ENCODE results near the gene VAT1.
A peak's percentile ranks its signal among the peaks of the same experiment; 100 is the strongest.

The VAT1 gene

DNA sequence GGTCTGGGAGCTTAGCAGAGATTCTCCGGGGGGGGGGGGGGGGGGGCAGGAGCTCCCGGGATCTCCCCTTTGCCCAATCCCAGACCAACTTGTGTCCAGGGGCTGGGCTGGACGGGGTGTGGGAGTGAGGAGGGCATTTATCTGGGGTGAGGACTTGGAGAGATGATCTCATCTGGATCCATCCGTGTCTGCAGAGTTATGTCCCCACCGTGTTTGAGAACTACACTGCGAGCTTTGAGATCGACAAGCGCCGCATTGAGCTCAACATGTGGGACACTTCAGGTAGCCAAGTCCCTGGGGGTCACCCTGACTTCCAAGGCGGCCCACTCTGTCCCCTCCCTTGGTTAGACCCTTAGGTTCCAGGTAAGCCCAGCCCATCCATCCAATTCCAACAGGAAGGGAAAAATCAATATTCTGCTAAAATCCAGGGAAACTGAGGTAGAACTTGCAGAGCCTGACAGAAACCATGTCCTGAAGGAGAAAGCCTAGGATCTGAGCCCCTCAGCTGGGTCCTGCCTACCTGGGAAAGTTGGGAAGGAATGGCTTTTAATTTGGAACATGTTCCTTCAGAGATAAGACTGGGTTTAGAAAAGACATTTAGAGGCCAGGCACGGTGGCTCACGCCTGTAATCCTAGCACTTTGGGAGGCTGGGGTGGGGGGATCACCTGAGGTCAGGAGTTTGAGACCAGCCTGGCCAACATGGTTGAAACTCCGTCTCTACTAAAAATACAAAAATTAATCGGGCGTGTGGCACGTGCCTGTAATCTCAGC is 3.8 kb upstream of the VAT1 start:
- DNase-seq, result no peak
- in situ Hi-C loops (cut with HindIII; ENCODE audit: low pct_ligation_motif_present, low sequenced_read_pairs), result no loop called here
- no peak overlapping the region for H3K27ac ChIP-seq
- H3K36me3 ChIP-seq (replicated peaks), result no peaks in the 10 kb centered on the region
- TF ChIP-seq, protein P1, sequence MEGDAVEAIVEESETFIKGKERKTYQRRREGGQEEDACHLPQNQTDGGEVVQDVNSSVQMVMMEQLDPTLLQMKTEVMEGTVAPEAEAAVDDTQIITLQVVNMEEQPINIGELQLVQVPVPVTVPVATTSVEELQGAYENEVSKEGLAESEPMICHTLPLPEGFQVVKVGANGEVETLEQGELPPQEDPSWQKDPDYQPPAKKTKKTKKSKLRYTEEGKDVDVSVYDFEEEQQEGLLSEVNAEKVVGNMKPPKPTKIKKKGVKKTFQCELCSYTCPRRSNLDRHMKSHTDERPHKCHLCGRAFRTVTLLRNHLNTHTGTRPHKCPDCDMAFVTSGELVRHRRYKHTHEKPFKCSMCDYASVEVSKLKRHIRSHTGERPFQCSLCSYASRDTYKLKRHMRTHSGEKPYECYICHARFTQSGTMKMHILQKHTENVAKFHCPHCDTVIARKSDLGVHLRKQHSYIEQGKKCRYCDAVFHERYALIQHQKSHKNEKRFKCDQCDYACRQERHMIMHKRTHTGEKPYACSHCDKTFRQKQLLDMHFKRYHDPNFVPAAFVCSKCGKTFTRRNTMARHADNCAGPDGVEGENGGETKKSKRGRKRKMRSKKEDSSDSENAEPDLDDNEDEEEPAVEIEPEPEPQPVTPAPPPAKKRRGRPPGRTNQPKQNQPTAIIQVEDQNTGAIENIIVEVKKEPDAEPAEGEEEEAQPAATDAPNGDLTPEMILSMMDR (IDR thresholded peaks at IDR 0.05; ENCODE audit: low read depth, low read length, missing control alignments), result no peak
- no peaks in the 10 kb centered on the region for H3K27me3 ChIP-seq (replicated peaks)
- H3K4me3 ChIP-seq (ENCODE audit: low read depth, low read length), result no peak overlapping the region

DNA sequence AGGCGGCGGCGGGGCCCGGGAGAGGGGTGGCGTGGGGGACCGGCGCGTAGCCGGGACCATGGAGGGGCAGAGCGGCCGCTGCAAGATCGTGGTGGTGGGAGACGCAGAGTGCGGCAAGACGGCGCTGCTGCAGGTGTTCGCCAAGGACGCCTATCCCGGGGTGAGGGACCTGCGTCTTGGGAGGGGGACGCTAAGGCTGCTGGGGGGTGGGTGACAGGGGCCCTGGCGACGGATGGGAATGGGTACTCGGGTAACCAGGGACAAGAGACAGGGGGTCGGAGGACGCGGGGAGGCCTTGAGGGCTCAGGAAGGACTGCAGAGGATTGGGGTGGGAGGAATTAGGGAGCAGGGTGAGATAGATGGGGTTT is 3.1 kb upstream of the VAT1 start:
- Histone ChIP-seq H3K27ac (no peak overlapping the region), H3K36me3 (replicated peaks) (no peaks in the 10 kb centered on the region), H3K27me3 (replicated peaks) (no peaks in the 10 kb centered on the region), H3K4me3 (ENCODE audit: low read depth, low read length) (peak overlapping the region; percentile 49)
- DNase-seq, result no peak
- in situ Hi-C loops (cut with HindIII; ENCODE audit: low pct_ligation_motif_present, low sequenced_read_pairs), result no loop called here
- TF ChIP-seq, protein P1 (IDR thresholded peaks at IDR 0.05; ENCODE audit: low read depth, low read length, missing control alignments), result no peak

DNA sequence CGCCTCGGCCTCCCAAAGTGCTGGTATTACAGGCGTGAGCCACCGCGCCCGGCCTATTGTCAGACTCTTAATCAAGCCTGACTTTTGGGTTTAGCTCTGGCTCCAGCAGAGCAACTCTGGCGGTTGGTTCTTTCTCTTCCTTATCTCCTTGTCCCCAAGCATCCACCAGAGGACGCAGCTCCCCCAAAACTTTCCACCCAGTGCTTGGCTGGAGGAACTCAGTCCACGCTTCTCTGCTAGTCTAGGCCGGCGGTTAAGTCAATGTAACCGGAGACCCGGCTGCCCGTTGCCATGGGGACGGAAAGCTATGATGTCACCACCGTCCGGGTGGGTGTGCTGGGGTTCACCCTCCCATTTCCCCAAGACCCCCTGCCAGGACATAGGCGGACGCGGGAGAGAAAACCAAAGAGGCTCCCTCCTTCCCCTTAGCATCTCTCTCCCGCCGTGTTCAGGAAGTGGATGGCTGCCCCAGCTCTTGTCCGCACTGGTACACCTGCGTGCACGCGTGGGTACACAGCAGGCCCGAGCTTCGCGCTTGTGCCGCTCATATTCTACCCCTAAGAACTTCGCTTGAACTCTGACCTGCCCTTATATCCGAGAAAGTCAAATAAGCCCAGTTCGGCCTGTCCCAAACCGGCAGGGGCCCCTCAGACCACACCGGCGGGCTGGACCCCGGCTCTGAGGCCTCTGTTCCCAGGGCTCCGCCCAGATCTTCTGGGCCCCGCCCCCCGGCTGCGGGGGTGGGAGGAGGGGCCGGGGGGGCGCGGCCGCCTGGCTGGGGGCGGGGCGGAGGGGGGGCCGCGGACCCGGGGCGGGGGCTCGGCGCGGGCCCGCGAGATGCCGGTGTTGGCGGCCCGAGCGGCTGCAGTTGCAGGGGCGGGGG is 2.5 kb upstream of the VAT1 start, which contains the start of gene RND2:
Gene RND2 (plus strand): TSS at position 825 of the 883 bp plus-strand sequence. CDS start 117 bp downstream, outside the sequence.
- Histone ChIP-seq H3K27me3 (replicated peaks) (no peaks in the 10 kb centered on the region), H3K36me3 (replicated peaks) (no peaks in the 10 kb centered on the region), H3K4me3 (ENCODE audit: low read depth, low read length) (peak within 1 kb of the TSS; percentile 61), H3K27ac (no peak within 1 kb of the TSS)
- DNase-seq, result peak; percentile 96
- in situ Hi-C loops (cut with HindIII; ENCODE audit: low pct_ligation_motif_present, low sequenced_read_pairs), result no loop called here
- TF ChIP-seq, protein P1 (IDR thresholded peaks at IDR 0.05; ENCODE audit: low read depth, low read length, missing control alignments), result peak; percentile 86

DNA sequence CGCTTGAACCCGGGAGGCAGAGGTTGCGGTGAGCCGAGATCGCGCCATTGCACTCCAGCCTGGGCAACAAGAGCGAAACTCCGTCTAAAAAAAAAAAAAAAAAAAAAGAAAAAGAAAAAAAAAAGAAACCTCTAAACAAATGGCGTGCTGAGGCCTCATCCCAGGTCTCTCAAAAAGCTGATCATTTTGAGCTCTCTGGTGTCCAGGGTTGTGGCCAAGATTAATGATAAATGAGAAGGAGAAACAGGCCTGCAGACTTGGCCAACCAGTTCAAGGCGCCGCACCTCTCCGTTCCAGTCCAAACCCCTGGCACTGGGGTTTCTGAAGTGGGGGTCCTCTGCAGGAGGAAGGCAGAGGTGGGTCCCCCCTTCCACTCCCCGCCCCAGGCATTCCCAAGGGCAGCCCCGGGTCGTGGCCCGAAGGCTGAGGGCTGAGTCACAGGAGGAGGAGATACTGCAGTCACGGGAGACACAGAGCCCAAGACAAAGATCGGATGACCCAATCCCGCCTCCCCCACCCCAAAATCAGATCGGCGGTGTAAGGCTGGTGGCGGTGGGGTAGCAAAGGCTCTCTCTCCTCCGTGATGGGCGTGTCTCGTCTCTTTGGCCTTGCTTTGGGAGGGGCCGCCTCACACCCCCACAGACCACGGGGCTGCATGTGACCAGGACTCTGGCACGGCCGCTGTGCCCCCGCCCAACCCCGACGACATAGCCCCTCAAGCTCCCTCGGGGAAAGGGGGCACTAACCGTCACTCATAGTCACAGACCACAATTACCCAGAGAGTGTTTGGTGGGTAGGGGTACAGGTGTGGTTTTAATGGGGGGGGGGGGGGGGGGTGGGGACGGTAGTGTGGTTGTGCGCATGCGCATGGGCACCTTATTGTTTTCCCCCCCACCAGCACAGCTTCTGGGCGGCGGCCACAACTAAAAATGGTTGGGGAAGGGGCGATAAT is 1.1 kb downstream of the VAT1 start:
- peak; percentile 67 for DNase-seq
- H3K36me3 ChIP-seq (replicated peaks), result peaks cover 21% of the 10 kb centered on the region
- in situ Hi-C loops (cut with HindIII; ENCODE audit: low pct_ligation_motif_present, low sequenced_read_pairs), result no loop called here
- H3K27ac ChIP-seq, result peak overlapping the region; percentile 85
- peak overlapping the region; percentile 98 for H3K4me3 ChIP-seq (ENCODE audit: low read depth, low read length)
- TF ChIP-seq, protein P1 (IDR thresholded peaks at IDR 0.05; ENCODE audit: low read depth, low read length, missing control alignments), result no peak
- H3K27me3 ChIP-seq (replicated peaks), result no peaks in the 10 kb centered on the region

DNA sequence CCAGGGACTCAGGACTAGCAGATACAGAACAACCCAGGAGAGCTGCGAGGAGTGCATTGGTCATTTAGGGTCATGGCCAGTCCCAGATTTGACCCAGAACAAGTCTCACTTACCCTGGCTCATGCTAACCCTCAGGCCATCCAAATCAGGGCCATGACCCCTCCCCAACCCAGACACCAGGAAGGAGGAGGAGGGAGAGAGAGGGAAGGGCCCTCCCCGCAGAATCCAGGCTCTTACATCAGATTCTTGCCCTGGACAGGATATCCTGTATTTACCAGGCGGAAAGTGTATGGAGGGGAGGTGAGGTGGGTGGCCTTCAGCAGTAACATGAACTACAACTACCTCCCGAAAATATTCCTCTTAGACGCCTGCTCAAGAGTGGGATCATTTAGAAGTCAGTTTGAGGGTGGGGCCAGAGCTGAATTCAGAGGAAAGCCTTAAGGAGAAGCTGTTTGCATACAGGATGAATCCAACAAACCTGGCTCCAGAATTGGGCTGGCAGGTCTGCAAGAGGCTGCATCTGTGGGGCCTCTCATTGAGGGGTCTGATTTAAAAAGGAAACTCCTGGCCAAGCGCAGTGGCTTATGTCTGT is 2.1 kb downstream of the VAT1 start:
- Histone ChIP-seq H3K27ac (peak overlapping the region; percentile 9), H3K36me3 (replicated peaks) (peaks cover 29% of the 10 kb centered on the region), H3K27me3 (replicated peaks) (no peaks in the 10 kb centered on the region), H3K4me3 (ENCODE audit: low read depth, low read length) (peak overlapping the region; percentile 20)
- DNase-seq, result no peak
- TF ChIP-seq, protein P1 (IDR thresholded peaks at IDR 0.05; ENCODE audit: low read depth, low read length, missing control alignments), result no peak
- in situ Hi-C loops (cut with HindIII; ENCODE audit: low pct_ligation_motif_present, low sequenced_read_pairs), result no loop called here
